ENCODE results near the gene SMIM13. TPM values are rescaled to one million over a fixed set of nuclear protein-coding genes. Genes with fewer than 3 reads are reported as not detected.

The SMIM13 gene
- polyA plus RNA-seq, 4 donors, result 2.4 to 11.0 (median 4.1) TPM

GRCh38 chr6:11143394-11144371 lies 50.0 kb downstream of the SMIM13 start:
- 72 to 81% (median 79%) methylated on average over 10 of the region's 10 CpGs for WGBS, 3 donors
- Histone ChIP-seq H3K4me3 (ENCODE audit: low read depth in 1 of 3, low read length in 3 of 3) (no peak overlapping the region), H3K4me1 (ENCODE audit: control insufficient read depth in 3 of 3, insufficient read depth in 2 of 3, low read depth in 1 of 3, low read length in 2 of 3) (no peaks in the 10 kb centered on the region), H3K9me3 (ENCODE audit: control insufficient read depth in 2 of 2, insufficient read depth in 1 of 2, low read depth in 1 of 2, low read length in 1 of 2) (no peaks in the 10 kb centered on the region), H3K27me3 (ENCODE audit: control insufficient read depth in 3 of 3, insufficient read depth in 3 of 3, low read length in 3 of 3) (no peaks in the 10 kb centered on the region), H3K27ac (ENCODE audit: low read depth in 1 of 3, low read length in 2 of 3) (no peak overlapping the region), H3K36me3 (ENCODE audit: control insufficient read depth in 3 of 3, insufficient read depth in 2 of 3, low read depth in 1 of 3, low read length in 3 of 3) (no peaks in the 10 kb centered on the region)
- FAIRE-seq (no peak), DNase-seq (peak; percentile 45 to 72)

- H3K4me3 ChIP-seq (ENCODE audit: low read depth in 1 of 3, low read length in 3 of 3), result no peak overlapping the region
- DNase-seq (peak; percentile 76 to 83), FAIRE-seq (no peak)
- no peaks in the 10 kb centered on the region for H3K4me1 ChIP-seq (ENCODE audit: control insufficient read depth in 3 of 3, insufficient read depth in 2 of 3, low read depth in 1 of 3, low read length in 2 of 3)
- H3K36me3 ChIP-seq (ENCODE audit: control insufficient read depth in 3 of 3, insufficient read depth in 2 of 3, low read depth in 1 of 3, low read length in 3 of 3), result no peaks in the 10 kb centered on the region
- H3K27ac ChIP-seq (ENCODE audit: low read depth in 1 of 3, low read length in 2 of 3), result no peak overlapping the region
- H3K27me3 ChIP-seq (ENCODE audit: control insufficient read depth in 3 of 3, insufficient read depth in 3 of 3, low read length in 3 of 3), result no peaks in the 10 kb centered on the region
- 16 to 21% (median 16%) methylated on average over 6 of the region's 6 CpGs for WGBS, 3 donors
- no peaks in the 10 kb centered on the region for H3K9me3 ChIP-seq (ENCODE audit: control insufficient read depth in 2 of 2, insufficient read depth in 1 of 2, low read depth in 1 of 2, low read length in 1 of 2)
Observed at GRCh38 chr6:11144393-11144851, 50.8 kb downstream of the SMIM13 start.

DNA sequence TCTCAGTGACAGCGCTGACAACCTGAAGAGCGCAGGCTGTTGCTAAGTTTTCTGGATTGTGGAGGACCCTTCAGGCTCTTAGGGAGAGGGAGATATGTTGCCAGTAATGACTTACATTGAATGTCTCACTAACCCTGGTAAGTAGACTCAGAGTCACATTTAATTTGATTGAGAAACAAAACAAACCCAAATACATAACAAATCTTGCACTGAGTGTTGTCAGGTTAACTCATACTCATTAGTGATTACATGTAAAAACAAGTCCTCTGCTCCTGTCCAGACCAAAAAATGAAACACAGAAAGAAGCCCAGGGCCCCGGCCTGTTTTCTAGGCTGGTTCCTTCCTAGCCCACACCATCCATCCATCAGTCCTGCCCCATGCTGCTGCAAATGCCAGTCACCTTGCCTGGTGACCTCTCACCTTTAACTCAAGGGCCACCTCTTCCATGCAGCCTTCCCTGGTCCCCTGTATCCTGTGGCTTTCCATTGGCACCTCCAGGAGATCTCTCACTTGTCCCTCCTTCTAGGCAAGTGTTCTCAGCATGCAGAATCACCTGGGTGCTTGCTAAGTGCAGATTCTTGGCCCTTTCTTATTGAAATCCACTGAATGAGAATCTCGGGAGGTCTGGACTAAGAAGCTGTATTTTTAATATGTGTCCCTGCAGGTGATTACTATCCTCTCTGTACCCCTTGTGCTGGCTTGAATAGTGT lies 52.6 kb downstream of the SMIM13 start:
- Histone ChIP-seq H3K36me3 (ENCODE audit: control insufficient read depth in 3 of 3, insufficient read depth in 2 of 3, low read depth in 1 of 3, low read length in 3 of 3) (no peaks in the 10 kb centered on the region), H3K4me3 (ENCODE audit: low read depth in 1 of 3, low read length in 3 of 3) (no peak overlapping the region), H3K27me3 (ENCODE audit: control insufficient read depth in 3 of 3, insufficient read depth in 3 of 3, low read length in 3 of 3) (no peaks in the 10 kb centered on the region), H3K27ac (ENCODE audit: low read depth in 1 of 3, low read length in 2 of 3) (no peak overlapping the region), H3K9me3 (ENCODE audit: control insufficient read depth in 2 of 2, insufficient read depth in 1 of 2, low read depth in 1 of 2, low read length in 1 of 2) (no peaks in the 10 kb centered on the region), H3K4me1 (ENCODE audit: control insufficient read depth in 3 of 3, insufficient read depth in 2 of 3, low read depth in 1 of 3, low read length in 2 of 3) (no peaks in the 10 kb centered on the region)
- FAIRE-seq (no peak), DNase-seq (no peak)
- 93 to 99% (median 95%) methylated on average over 4 of the region's 4 CpGs for WGBS, 3 donors

- H3K27me3 ChIP-seq (ENCODE audit: control insufficient read depth in 3 of 3, insufficient read depth in 3 of 3, low read length in 3 of 3), result no peaks in the 10 kb centered on the region
- no peaks in the 10 kb centered on the region for H3K4me1 ChIP-seq (ENCODE audit: control insufficient read depth in 3 of 3, insufficient read depth in 2 of 3, low read depth in 1 of 3, low read length in 2 of 3)
- no peak for DNase-seq
- WGBS, 3 donors, result 93 to 97% (median 95%) methylated on average over 3 of the region's 3 CpGs
- no peak overlapping the region for H3K4me3 ChIP-seq (ENCODE audit: low read depth in 1 of 3, low read length in 3 of 3)
- no peak for FAIRE-seq
- H3K36me3 ChIP-seq (ENCODE audit: control insufficient read depth in 3 of 3, insufficient read depth in 2 of 3, low read depth in 1 of 3, low read length in 3 of 3), result no peaks in the 10 kb centered on the region
- peaks cover 0 to 2% of the 10 kb centered on the region in 2 donors for H3K9me3 ChIP-seq (ENCODE audit: control insufficient read depth in 2 of 2, insufficient read depth in 1 of 2, low read depth in 1 of 2, low read length in 1 of 2)
- H3K27ac ChIP-seq (ENCODE audit: low read depth in 1 of 3, low read length in 2 of 3), result no peak overlapping the region
Observed at GRCh38 chr6:11149551-11149950, 55.9 kb downstream of the SMIM13 start.

GRCh38 chr6:11151488-11151887 lies 57.9 kb downstream of the SMIM13 start:
- Histone ChIP-seq H3K4me3 (ENCODE audit: low read depth in 1 of 3, low read length in 3 of 3) (no peak overlapping the region), H3K27ac (ENCODE audit: low read depth in 1 of 3, low read length in 2 of 3) (no peak overlapping the region), H3K27me3 (ENCODE audit: control insufficient read depth in 3 of 3, insufficient read depth in 3 of 3, low read length in 3 of 3) (no peaks in the 10 kb centered on the region), H3K36me3 (ENCODE audit: control insufficient read depth in 3 of 3, insufficient read depth in 2 of 3, low read depth in 1 of 3, low read length in 3 of 3) (no peaks in the 10 kb centered on the region), H3K9me3 (ENCODE audit: control insufficient read depth in 2 of 2, insufficient read depth in 1 of 2, low read depth in 1 of 2, low read length in 1 of 2) (peaks cover 0 to 2% of the 10 kb centered on the region in 2 donors), H3K4me1 (ENCODE audit: control insufficient read depth in 3 of 3, insufficient read depth in 2 of 3, low read depth in 1 of 3, low read length in 2 of 3) (no peaks in the 10 kb centered on the region)
- WGBS, 3 donors, result 92 to 95% (median 93%) methylated on average over 1 of the region's 1 CpG
- DNase-seq (no peak), FAIRE-seq (no peak)

DNA sequence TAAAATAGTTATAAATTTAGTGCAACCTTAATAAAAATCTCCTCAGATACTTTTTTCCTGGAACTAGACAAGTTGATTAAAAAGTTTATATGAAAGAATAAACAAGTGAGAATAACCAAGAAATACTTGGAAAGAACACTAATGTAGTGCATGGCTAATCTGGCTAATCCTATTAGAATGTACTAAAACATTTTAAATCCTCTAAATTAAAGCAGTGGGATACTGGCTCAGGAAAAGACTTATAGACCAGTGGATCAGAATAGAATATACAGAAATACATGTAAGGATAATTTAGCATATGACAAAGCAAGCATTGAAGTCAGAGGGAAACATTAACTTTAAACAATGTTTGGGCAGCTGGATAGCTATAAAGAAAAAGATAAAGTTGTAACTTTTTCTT lies 58.9 kb downstream of the SMIM13 start:
- Histone ChIP-seq H3K36me3 (ENCODE audit: control insufficient read depth in 3 of 3, insufficient read depth in 2 of 3, low read depth in 1 of 3, low read length in 3 of 3) (no peaks in the 10 kb centered on the region), H3K4me3 (ENCODE audit: low read depth in 1 of 3, low read length in 3 of 3) (no peak overlapping the region), H3K27ac (ENCODE audit: low read depth in 1 of 3, low read length in 2 of 3) (no peak overlapping the region), H3K9me3 (ENCODE audit: control insufficient read depth in 2 of 2, insufficient read depth in 1 of 2, low read depth in 1 of 2, low read length in 1 of 2) (peaks cover 0 to 2% of the 10 kb centered on the region in 2 donors), H3K27me3 (ENCODE audit: control insufficient read depth in 3 of 3, insufficient read depth in 3 of 3, low read length in 3 of 3) (no peaks in the 10 kb centered on the region), H3K4me1 (ENCODE audit: control insufficient read depth in 3 of 3, insufficient read depth in 2 of 3, low read depth in 1 of 3, low read length in 2 of 3) (no peaks in the 10 kb centered on the region)
- no peak for DNase-seq
- no peak for FAIRE-seq

DNA sequence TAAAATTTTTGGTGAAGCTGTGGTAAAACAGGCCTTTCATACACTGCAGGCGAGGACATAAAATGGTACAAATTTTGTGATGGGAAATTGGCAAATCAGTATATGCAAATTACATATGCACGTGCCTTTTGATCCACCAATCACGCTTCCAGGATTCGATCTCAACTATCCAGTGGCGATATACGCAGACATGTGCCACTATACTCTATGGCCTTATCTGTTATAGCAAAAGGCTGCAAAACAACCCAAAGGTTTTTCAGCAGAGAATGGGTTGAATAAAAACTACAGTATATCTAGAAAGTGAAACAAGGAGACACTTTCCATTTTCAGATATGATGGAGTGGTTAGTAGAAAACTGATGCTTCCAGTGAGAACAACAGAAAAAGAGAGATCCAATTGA lies 59.8 kb downstream of the SMIM13 start:
- 95 to 98% (median 96%) methylated on average over 6 of the region's 6 CpGs for WGBS, 3 donors
- H3K9me3 ChIP-seq (ENCODE audit: control insufficient read depth in 2 of 2, insufficient read depth in 1 of 2, low read depth in 1 of 2, low read length in 1 of 2), result peaks cover 0 to 2% of the 10 kb centered on the region in 2 donors
- no peaks in the 10 kb centered on the region for H3K27me3 ChIP-seq (ENCODE audit: control insufficient read depth in 3 of 3, insufficient read depth in 3 of 3, low read length in 3 of 3)
- no peaks in the 10 kb centered on the region for H3K4me1 ChIP-seq (ENCODE audit: control insufficient read depth in 3 of 3, insufficient read depth in 2 of 3, low read depth in 1 of 3, low read length in 2 of 3)
- H3K27ac ChIP-seq (ENCODE audit: low read depth in 1 of 3, low read length in 2 of 3), result no peak overlapping the region
- FAIRE-seq, result no peak
- no peaks in the 10 kb centered on the region for H3K36me3 ChIP-seq (ENCODE audit: control insufficient read depth in 3 of 3, insufficient read depth in 2 of 3, low read depth in 1 of 3, low read length in 3 of 3)
- H3K4me3 ChIP-seq (ENCODE audit: low read depth in 1 of 3, low read length in 3 of 3), result no peak overlapping the region
- DNase-seq, result no peak

GRCh38 chr6:11155589-11155988 lies 62.0 kb downstream of the SMIM13 start:
- FAIRE-seq, result no peak
- Histone ChIP-seq H3K4me3 (ENCODE audit: low read depth in 1 of 3, low read length in 3 of 3) (no peak overlapping the region), H3K27me3 (ENCODE audit: control insufficient read depth in 3 of 3, insufficient read depth in 3 of 3, low read length in 3 of 3) (no peaks in the 10 kb centered on the region), H3K36me3 (ENCODE audit: control insufficient read depth in 3 of 3, insufficient read depth in 2 of 3, low read depth in 1 of 3, low read length in 3 of 3) (no peaks in the 10 kb centered on the region), H3K27ac (ENCODE audit: low read depth in 1 of 3, low read length in 2 of 3) (no peak overlapping the region), H3K9me3 (ENCODE audit: control insufficient read depth in 2 of 2, insufficient read depth in 1 of 2, low read depth in 1 of 2, low read length in 1 of 2) (peaks cover 0 to 2% of the 10 kb centered on the region in 2 donors), H3K4me1 (ENCODE audit: control insufficient read depth in 3 of 3, insufficient read depth in 2 of 3, low read depth in 1 of 3, low read length in 2 of 3) (no peaks in the 10 kb centered on the region)
- DNase-seq, result no peak
